ENCODE results near the gene C2. TPM values are rescaled to one million over a fixed set of nuclear protein-coding genes. Genes with fewer than 3 reads are reported as not detected.

The C2 gene
- total and polyA plus RNA-seq, 10 donors = 17.2 to 173 (median 69.5) TPM

GRCh38 chr6:31883676-31884075 lies 43.8 kb upstream of the C2 start:
- DNase-seq = no peak
- H3K27me3 ChIP-seq (replicated peaks in 1 of 7) = no peaks in the 10 kb centered on the region
- H3K4me3 ChIP-seq = no peak overlapping the region
- 93 to 98% (median 97%) methylated on average over 12 of the region's 12 CpGs for WGBS, 5 donors
- peaks cover 7 to 96% (median 93%) of the 10 kb centered on the region in 6 donors for H3K36me3 ChIP-seq
- no peaks in the 10 kb centered on the region for H3K9me3 ChIP-seq
- H3K4me1 ChIP-seq = peaks cover 0 to 2% (median 0%) of the 10 kb centered on the region in 6 donors
- TF ChIP-seq POLR2A (IDR thresholded peaks at IDR 0.05) = no peak
- TF ChIP-seq POLR2AphosphoS5 (IDR thresholded peaks at IDR 0.05) = no peak
- TF ChIP-seq, protein P1, sequence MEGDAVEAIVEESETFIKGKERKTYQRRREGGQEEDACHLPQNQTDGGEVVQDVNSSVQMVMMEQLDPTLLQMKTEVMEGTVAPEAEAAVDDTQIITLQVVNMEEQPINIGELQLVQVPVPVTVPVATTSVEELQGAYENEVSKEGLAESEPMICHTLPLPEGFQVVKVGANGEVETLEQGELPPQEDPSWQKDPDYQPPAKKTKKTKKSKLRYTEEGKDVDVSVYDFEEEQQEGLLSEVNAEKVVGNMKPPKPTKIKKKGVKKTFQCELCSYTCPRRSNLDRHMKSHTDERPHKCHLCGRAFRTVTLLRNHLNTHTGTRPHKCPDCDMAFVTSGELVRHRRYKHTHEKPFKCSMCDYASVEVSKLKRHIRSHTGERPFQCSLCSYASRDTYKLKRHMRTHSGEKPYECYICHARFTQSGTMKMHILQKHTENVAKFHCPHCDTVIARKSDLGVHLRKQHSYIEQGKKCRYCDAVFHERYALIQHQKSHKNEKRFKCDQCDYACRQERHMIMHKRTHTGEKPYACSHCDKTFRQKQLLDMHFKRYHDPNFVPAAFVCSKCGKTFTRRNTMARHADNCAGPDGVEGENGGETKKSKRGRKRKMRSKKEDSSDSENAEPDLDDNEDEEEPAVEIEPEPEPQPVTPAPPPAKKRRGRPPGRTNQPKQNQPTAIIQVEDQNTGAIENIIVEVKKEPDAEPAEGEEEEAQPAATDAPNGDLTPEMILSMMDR (IDR thresholded peaks at IDR 0.05 in 8 of 11, conservative IDR thresholded peaks at IDR 0.05 in 3 of 11) = no peak
- H3K27ac ChIP-seq = no peak overlapping the region
- intact Hi-C loops (cut with DNase I; ENCODE audit: low total_unique reads) = no loop called here

GRCh38 chr6:31884528-31885035 lies 42.9 kb upstream of the C2 start:
- intact Hi-C loops (cut with DNase I; ENCODE audit: low total_unique reads) = no loop called here
- H3K4me3 ChIP-seq = no peak overlapping the region
- peaks cover 0 to 8% (median 0%) of the 10 kb centered on the region in 6 donors for H3K4me1 ChIP-seq
- no peaks in the 10 kb centered on the region for H3K27me3 ChIP-seq (replicated peaks in 1 of 7)
- TF ChIP-seq POLR2A (IDR thresholded peaks at IDR 0.05) (no peak), POLR2AphosphoS5 (IDR thresholded peaks at IDR 0.05) (peak in 1 of 3 donors; percentile 33)
- TF ChIP-seq, protein P1 (IDR thresholded peaks at IDR 0.05 in 8 of 11, conservative IDR thresholded peaks at IDR 0.05 in 3 of 11) = no peak
- H3K9me3 ChIP-seq = no peaks in the 10 kb centered on the region
- H3K36me3 ChIP-seq = peaks cover 7 to 100% (median 98%) of the 10 kb centered on the region in 6 donors
- no peak overlapping the region for H3K27ac ChIP-seq
- DNase-seq = no peak
- 93 to 97% (median 96%) methylated on average over 21 to 22 of the region's 22 CpGs for WGBS, 5 donors

DNA sequence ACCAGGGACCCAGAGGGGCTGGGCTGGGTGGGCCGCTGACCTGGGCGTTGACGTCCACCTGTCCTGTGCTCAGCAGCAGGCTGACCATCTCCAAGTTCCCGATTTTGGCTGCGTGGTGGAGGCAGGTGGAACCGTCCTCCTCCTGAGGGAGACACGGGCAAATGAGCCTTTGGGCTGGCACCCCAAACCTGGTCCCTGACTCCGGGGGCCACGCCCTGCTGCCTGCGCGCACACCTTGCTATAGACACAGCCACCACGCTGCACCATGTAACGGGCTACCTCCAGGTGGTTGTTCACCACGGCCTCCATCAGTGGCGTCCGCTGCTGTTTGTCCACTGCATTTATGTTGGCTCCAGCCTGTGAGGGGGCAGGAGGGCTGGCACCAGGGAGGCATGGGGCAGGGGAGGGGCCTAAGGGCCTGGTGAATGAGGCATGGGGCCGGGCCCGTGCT lies 41.0 kb upstream of the C2 start:
- Histone ChIP-seq H3K4me1 (peaks cover 0 to 8% (median 0%) of the 10 kb centered on the region in 6 donors), H3K27ac (no peak overlapping the region), H3K36me3 (peaks cover 7 to 100% (median 85%) of the 10 kb centered on the region in 6 donors), H3K27me3 (replicated peaks in 1 of 7) (no peaks in the 10 kb centered on the region), H3K4me3 (no peak overlapping the region), H3K9me3 (no peaks in the 10 kb centered on the region)
- 89 to 98% (median 97%) methylated on average over 8 to 18 of the region's 18 CpGs for WGBS, 5 donors
- TF ChIP-seq POLR2AphosphoS5 (IDR thresholded peaks at IDR 0.05) = peak in 2 of 3 donors; percentile 22 to 43
- TF ChIP-seq, protein P1 (IDR thresholded peaks at IDR 0.05 in 8 of 11, conservative IDR thresholded peaks at IDR 0.05 in 3 of 11) = no peak
- no peak for TF ChIP-seq POLR2A (IDR thresholded peaks at IDR 0.05)
- DNase-seq = no peak
- intact Hi-C loops (cut with DNase I; ENCODE audit: low total_unique reads) = no loop called here

- no peak for DNase-seq
- no peaks in the 10 kb centered on the region for H3K9me3 ChIP-seq
- no peak overlapping the region for H3K4me3 ChIP-seq
- peaks cover 7 to 100% (median 84%) of the 10 kb centered on the region in 6 donors for H3K36me3 ChIP-seq
- TF ChIP-seq, protein P1 (IDR thresholded peaks at IDR 0.05 in 8 of 11, conservative IDR thresholded peaks at IDR 0.05 in 3 of 11) = no peak
- TF ChIP-seq POLR2A (IDR thresholded peaks at IDR 0.05) = no peak
- TF ChIP-seq POLR2AphosphoS5 (IDR thresholded peaks at IDR 0.05) = no peak
- WGBS, 5 donors = 93 to 96% (median 95%) methylated on average over 11 to 19 of the region's 19 CpGs
- no peaks in the 10 kb centered on the region for H3K27me3 ChIP-seq (replicated peaks in 1 of 7)
- H3K27ac ChIP-seq = no peak overlapping the region
- intact Hi-C loops (cut with DNase I; ENCODE audit: low total_unique reads) = no loop called here
- peaks cover 0 to 8% (median 0%) of the 10 kb centered on the region in 6 donors for H3K4me1 ChIP-seq
Measured at GRCh38 chr6:31887173-31888007, 40.1 kb upstream of the C2 start.
